GM18505 (cell line): ENCODE results near the gene BEAN1.
"Not testable (repeated sequence)": the region's sequence is repeated elsewhere in the genome, so short reads cannot be mapped to it uniquely, and the experiment has no call there.

Source experiments
- ATAC-seq: cut with Tn5 transposase; IDR thresholded peaks from one replicate; pipeline ENCODE4 v1.9.1; 2021; ENCODE audit not compliant: unreplicated experiment
- POLR2A ChIP-seq: IDR thresholded peaks from 4 replicates; pipeline ENCODE4 v1.6.1; 2011; ENCODE audit warnings: borderline replicate concordance; ENCODE audit not compliant: insufficient read depth, insufficient read length; ENCODE audit errors: extremely low read depth

Gene BEAN1

DNA sequence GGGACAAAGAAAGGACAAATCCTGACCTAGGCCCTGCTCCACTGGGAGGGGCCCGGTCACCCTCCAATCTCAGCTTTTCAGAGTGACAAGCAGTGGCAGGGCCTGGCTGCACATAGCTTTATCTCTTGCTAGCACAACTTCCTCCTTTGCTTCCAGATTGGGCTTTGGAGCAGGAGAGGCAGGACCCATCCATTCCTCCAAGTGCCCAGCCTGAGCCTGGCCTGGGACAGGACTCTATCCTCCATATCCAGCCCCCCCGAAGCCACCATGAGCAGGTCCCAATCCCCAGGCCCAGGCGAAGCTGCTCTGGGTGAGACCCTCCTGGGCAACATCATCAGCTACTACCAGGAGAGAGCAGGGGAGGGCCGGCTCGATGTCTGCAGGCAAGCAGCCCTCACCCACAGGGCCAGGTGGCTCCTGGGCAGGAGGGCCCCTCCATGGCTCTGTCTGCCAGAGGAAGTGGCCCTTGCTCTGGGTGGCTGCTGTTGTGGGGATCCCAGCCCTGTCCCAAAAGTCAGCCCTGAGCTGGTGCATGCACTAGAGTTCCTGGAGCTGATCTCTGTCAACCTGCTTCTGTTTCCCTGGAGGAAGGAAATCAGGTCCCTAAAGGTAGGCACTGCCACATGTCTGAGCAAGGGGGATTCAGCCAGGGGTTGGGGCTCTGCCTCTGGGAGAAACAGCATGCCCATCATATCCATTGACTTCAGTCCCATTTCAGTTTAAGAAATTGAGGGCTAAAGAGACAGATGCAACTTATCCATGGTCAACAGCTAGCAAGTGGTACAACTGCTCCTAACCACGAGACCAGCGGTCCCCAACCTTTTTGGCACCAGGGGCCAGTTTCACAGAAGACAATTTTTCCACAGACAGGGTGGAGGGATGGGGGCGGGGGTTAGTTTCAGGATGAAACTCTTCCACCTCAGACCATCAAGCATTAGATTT is 64.0 kb downstream of the BEAN1 start:
- no peak for TF ChIP-seq POLR2A
- no peak for ATAC-seq

DNA sequence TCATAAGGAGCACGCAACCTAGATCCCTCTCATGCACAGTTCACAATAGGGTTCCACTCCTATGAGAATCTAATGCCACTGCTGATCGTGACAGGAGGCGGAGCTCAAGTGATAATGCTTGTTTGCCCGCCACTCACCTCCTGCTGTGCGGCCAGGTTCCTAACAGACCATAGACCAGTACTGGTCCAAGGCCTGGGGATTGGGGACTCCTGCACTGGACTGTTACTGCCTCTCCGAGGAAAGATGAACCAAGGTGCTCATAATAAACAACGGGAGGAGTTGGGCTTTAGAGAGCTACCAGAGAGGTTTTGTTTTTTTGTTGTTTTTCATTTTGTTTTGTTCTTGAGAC is 64.6 kb downstream of the BEAN1 start:
- ATAC-seq, result no peak
- TF ChIP-seq POLR2A, result no peak

DNA sequence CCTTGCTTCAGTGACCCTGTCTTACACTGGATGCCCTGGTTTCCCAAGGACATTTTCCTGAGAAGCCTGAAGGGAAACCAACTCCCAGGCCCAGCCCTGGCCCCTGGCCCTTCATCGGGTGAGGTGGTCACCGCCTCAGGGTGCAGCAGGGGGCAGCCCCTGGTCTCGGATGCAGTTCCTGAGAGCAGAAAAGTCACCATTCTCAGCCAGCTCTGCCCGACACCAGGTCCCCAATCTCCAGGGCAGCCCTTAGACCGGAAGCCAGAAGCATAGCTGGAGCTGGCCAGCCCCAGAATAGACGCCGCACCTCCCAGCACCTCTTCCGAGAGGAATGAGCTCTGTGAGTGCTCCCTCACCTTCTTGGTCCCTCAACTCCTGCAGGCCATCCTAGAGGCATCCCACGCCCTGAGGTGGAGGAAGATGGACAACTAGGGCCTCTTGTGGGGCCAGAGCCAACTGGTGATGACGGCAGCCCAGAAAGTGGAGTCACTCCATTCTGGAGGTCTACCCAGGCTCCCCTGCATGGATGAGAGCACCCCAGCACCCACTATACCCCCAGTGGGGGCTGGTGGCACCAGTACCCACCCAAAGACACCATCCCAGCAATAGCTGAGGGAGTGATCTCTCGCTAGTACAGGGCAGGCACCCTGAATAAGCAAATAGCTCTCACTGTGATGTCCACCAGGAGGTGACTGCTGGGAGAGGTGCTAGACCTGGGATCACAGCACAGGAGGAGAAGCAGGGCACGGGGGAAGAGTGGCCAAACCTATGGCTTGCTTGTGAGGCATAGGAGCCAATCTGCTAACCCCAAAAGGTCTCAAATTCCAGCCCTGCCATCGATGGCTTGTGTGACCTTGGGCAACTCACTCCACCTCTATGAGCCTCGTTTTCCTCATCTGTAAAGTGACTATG is 66.7 kb downstream of the BEAN1 start:
- TF ChIP-seq POLR2A, result no peak
- ATAC-seq, result no peak

- no peak for ATAC-seq
- TF ChIP-seq POLR2A, result no peak
Observed at GRCh38 chr16:66494916-66495315, 67.8 kb downstream of the BEAN1 start.

DNA sequence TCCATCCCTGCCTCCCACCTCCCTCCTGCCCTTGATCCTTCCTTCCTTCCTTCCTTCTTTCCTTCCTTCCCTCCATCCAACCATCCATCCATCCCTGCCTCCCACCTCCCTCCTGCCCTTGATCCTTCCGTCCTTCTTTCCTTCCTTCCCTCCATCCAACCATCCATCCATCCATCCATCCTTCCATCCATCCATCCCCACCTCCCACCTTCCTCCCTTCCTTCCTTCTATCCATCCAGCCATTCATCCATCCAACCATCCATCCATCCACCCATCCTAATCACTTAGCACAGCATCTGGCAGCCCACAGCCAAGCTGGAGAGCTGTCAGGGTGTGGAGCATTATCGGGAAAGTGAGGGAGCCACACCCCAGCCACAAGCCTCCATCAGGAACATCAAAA is 68.3 kb downstream of the BEAN1 start:
- TF ChIP-seq POLR2A, result no peak
- no peak for ATAC-seq

DNA sequence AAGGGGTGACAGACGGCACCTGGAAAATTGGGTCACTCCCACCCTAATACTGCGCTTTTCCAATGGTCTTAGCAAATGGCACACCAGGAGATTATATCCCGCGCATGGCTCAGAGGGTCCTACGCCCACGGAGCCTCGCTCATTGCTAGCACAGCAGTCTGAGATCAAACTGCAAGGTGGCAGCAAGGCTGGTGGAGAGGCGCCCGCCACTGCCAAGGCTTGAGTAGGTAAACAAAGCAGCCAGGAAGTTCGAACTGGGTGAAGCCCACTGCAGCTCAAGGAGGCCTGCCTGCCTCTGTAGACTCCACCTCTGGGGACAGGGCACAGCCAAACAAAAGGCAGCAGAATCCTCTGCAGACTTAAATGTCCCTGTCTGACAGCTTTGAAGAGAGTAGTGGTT is 69.1 kb downstream of the BEAN1 start:
- not testable (repeated sequence) for ATAC-seq

DNA sequence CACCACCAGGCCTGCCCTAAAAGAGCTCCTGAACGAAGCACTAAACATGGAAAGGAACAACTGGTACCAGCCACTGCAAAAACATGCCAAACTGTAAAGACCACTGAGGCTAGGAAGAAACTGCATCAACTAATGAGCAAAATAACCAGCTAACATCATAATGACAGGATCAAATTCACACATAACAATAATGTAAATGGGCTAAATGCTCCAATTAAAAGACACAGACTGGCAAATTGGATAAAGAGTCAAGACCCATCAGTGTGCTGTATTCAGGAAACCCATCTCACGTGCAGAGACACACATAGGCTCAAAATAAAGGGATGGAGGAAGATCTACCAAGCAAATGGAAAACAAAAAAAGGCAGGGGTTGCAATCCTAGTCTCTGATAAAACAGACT is 70.8 kb downstream of the BEAN1 start:
- not testable (repeated sequence) for ATAC-seq

DNA sequence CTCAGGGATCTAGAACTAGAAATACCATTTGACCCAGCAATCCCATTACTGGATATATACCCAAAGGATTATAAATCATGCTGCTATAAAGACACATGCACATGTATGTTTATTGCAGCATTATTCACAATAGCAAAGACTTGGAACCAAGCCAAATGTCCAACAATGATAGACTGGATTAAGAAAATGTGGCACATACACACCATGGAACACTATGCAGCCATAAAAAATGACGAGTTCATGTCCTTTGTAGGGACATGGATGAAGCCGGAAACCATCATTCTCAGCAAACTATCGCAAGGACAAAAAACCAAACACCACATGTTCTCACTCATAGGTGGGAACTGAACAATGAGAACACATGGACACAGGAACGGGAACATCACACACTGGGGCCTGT is 74.5 kb downstream of the BEAN1 start:
- not testable (repeated sequence) for ATAC-seq

DNA sequence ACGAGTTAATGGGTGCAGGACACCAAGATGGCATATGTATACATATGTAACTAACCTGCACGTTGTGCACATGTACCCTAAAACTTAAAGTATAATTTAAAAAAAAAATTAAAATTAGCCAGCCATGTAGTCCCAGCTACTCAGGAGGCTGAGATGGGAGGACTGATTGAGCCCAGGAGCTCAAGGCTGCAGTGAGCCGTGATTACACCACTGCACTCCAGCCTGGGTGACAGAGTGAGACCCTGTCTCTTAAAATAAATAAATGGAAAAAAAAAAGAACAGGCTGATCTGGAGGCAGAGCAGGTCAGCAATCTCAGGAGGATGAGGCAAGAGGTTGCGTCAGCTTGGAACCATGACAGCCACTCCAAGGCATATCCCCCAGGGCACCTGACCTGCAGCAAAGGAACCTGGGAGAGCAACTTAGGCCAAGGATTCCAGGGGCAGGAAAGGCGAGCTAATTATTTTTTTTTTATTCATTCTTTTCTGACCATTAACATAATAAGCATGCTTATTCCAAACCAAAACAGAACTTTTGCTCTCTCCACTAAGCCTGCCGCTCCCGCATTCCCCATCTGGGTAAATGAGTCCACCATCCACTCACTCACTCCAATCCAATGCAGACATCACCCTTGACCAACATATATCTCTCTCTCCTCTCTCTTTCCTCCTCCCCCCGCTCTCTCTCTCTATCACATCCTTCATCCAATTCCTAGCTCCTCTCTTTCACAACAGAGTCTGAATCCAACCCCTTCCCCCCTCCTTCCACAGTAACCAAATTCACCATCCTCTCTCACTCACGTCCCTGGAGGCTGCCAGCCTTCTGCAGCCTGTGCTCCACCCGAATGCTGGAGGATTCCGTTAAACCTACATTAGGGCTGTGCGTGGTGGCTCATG is 75.2 kb downstream of the BEAN1 start:
- TF ChIP-seq POLR2A, result no peak
- ATAC-seq, result no peak

GRCh38 chr16:66503030-66503429 is 75.9 kb downstream of the BEAN1 start:
- no peak for TF ChIP-seq POLR2A
- no peak for ATAC-seq

GRCh38 chr16:66503612-66504011 is 76.5 kb downstream of the BEAN1 start:
- no peak for TF ChIP-seq POLR2A
- no peak for ATAC-seq

DNA sequence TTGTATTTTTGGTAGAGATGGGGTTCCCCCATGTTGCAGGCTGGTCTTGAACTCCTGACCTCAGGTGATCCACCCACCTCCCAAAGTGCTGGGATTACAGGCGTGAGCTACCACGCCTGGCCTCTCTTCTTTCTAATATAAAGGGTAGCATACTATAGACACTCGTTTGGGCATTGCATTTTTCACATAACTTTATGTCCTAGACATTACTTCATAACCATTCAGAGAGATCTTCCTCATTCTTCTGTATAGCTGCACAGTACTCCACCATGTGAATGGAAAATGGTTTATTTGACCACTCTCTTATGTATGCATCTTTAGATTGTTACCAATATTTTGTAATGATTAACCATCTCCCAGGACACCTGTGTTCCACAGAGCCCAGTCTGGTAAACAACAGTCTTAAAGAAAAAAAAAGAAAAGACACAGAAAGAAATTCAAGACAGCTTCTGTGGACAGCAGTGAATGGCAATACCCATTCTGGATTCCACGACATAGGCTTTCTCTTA is 80.7 kb downstream of the BEAN1 start:
- ATAC-seq, result no peak
- TF ChIP-seq POLR2A, result no peak
